A549 (cell line): Measurements from ENCODE around the gene CDC14A. TPM values are rescaled to one million over a fixed set of nuclear protein-coding genes. Genes with fewer than 3 reads are reported as not detected.

Source experiments
- ATAC-seq, 2 experiments: fragments of 200-7000 bp in 1 of 2; fragments of >200 bp in 1 of 2; cut with Nextera tagmentation in 1 of 2; cut with Tn5 transposase in 1 of 2; 3 replicates each; pipeline versions ENCODE4 v1.8.0 to v1.9.1; 2018 to 2020; ENCODE audit warnings: mild to moderate bottlenecking in 1 of 2, moderate library complexity in 1 of 2
- CTCF ChIA-PET: fragments of 300-600 bp; sonication (Branson Sonifier 250); formaldehyde crosslinking; extraction: SDS; loops from one replicate; lab custom pipeline; 2021; ENCODE audit warnings: antibody characterized with exemption, inconsistent platforms; lab: Yijun Ruan, JAX
- POLR2A ChIA-PET: fragments of 350-600 bp; formaldehyde crosslinking; extraction: SDS; loops from one replicate; lab custom pipeline; 2021; ENCODE audit warnings: antibody characterized with exemption, inconsistent platforms; lab: Yijun Ruan, JAX
- DNase-seq, 2 experiments: peaks; one replicate each; pipeline versions ENCODE4 v3.0.0 to v3.0.0-alpha.2; 2011 to 2016; ENCODE audit warnings: low read depth in 1 of 2, low spot score in 1 of 2
- FAIRE-seq: peaks from 2 replicates; lab custom pipeline; 2011; peaks lifted over from hg19 to GRCh38; lab: Jason Lieb, UNC
- H3K27ac ChIP-seq, 2 experiments: fragments of >200 bp; sonication (Bioruptor Twin); formaldehyde crosslinking; 3 replicates each; pipeline ENCODE4 v1.5.1; 2016 to 2017
- H3K4me1 ChIP-seq: fragments of >200 bp; sonication (Bioruptor Twin); formaldehyde crosslinking; 3 replicates; pipeline ENCODE4 v1.6.1; 2016
- H3K4me2 ChIP-seq: fragments of >200 bp; sonication (Bioruptor Twin); formaldehyde crosslinking; 3 replicates; pipeline ENCODE4 v1.6.1; 2016
- H3K4me3 ChIP-seq: fragments of >200 bp; sonication (Bioruptor Twin); formaldehyde crosslinking; 3 replicates; pipeline ENCODE4 v1.5.1; 2016
- H3K9me3 ChIP-seq: fragments of >200 bp; sonication (Bioruptor Twin); formaldehyde crosslinking; 3 replicates; pipeline ENCODE4 v1.6.1; 2016
- CEBPB ChIP-seq, 2 experiments: fragments of >200 bp in 1 of 2; sonication (Bioruptor Twin) in 1 of 2; formaldehyde crosslinking in 1 of 2; IDR thresholded peaks; 2 replicates each; pipeline ENCODE4 v1.6.1; 2012 to 2016
- CHD4 ChIP-seq: fragments of 200-600 bp; sonication (generic); IDR thresholded peaks from 2 replicates; pipeline ENCODE4 v1.6.1; 2016; ENCODE audit warnings: antibody characterized with exemption, mild to moderate bottlenecking, borderline replicate concordance
- E2F6 ChIP-seq: IDR thresholded peaks from 2 replicates; pipeline ENCODE4 v1.6.1; 2012; ENCODE audit warnings: low read depth, borderline replicate concordance
- EHF ChIP-seq: fragments of 250-450 bp; sonication (Bioruptor Pico); IDR thresholded peaks from 2 replicates; pipeline ENCODE4 v1.5.0; 2020; ENCODE audit warnings: mild to moderate bottlenecking
- EP300 ChIP-seq, 2 experiments: fragments of >200 bp; sonication (Bioruptor Twin); formaldehyde crosslinking; IDR thresholded peaks; 2 replicates in 1 of 2; 3 replicates in 1 of 2; pipeline ENCODE4 v1.6.1; 2016 to 2017
- ESRRA ChIP-seq: fragments of 150-350 bp; IDR thresholded peaks from 2 replicates; pipeline ENCODE4 v1.6.1; 2014; ENCODE audit warnings: mild to moderate bottlenecking, low read length, borderline replicate concordance
- FOXS1 ChIP-seq: fragments of 250-450 bp; sonication (Bioruptor Pico); IDR thresholded peaks from 2 replicates; pipeline ENCODE4 v1.5.0; 2020; ENCODE audit warnings: mild to moderate bottlenecking, moderate library complexity
- GATA3 ChIP-seq: IDR thresholded peaks from 2 replicates; pipeline ENCODE4 v1.6.1; 2012; ENCODE audit warnings: borderline replicate concordance
- HDAC2 ChIP-seq: fragments of 200-600 bp; sonication (generic); IDR thresholded peaks from 2 replicates; pipeline ENCODE4 v1.6.1; 2016
- HEYL ChIP-seq: fragments of 250-450 bp; sonication (Bioruptor Pico); IDR thresholded peaks from 2 replicates; pipeline ENCODE4 v1.8.0; 2021; ENCODE audit warnings: mild to moderate bottlenecking, moderate library complexity
- HOXA7 ChIP-seq: fragments of 250-450 bp; sonication (Bioruptor Pico); IDR thresholded peaks from 2 replicates; pipeline ENCODE4 v1.5.0; 2020; ENCODE audit warnings: mild to moderate bottlenecking, moderate library complexity
- HOXB13 ChIP-seq: fragments of 250-450 bp; sonication (Bioruptor Pico); IDR thresholded peaks from 2 replicates; pipeline ENCODE4 v1.5.0; 2020; ENCODE audit warnings: low read depth, mild to moderate bottlenecking, moderate library complexity
- HOXB5 ChIP-seq: fragments of 250-450 bp; sonication (Bioruptor Pico); IDR thresholded peaks from 2 replicates; pipeline ENCODE4 v1.5.0; 2020; ENCODE audit warnings: mild to moderate bottlenecking, moderate library complexity
- JUN ChIP-seq, 2 experiments: fragments of >200 bp; sonication (Bioruptor Twin); formaldehyde crosslinking; IDR thresholded peaks; 2 replicates in 1 of 2; 3 replicates in 1 of 2; pipeline ENCODE4 v1.6.1; 2016 to 2017
- JUNB ChIP-seq: fragments of >200 bp; sonication (Bioruptor Twin); formaldehyde crosslinking; IDR thresholded peaks from 2 replicates; pipeline ENCODE4 v1.6.1; 2016
- KDM1A ChIP-seq: fragments of 200-600 bp; sonication (generic); IDR thresholded peaks from 2 replicates; pipeline ENCODE4 v1.6.1; 2016; ENCODE audit warnings: low read depth, mild to moderate bottlenecking
- KDM5A ChIP-seq: fragments of 200-600 bp; sonication (generic); IDR thresholded peaks from 2 replicates; pipeline ENCODE4 v1.6.1; 2016; ENCODE audit warnings: antibody characterized with exemption, mild to moderate bottlenecking
- MAZ ChIP-seq: fragments of 150-350 bp; IDR thresholded peaks from 2 replicates; pipeline ENCODE4 v1.6.1; 2014; ENCODE audit warnings: antibody characterized with exemption, low read depth, low read length, borderline replicate concordance
- MYC ChIP-seq: IDR thresholded peaks from 2 replicates; pipeline ENCODE4 v1.6.1; 2012; ENCODE audit warnings: mild to moderate bottlenecking, inconsistent platforms, low read length, improper control_type of control experiment, borderline replicate concordance
- NFE2L2 ChIP-seq: fragments of 150-350 bp; conservative IDR thresholded peaks from 2 replicates; pipeline ENCODE4 v1.6.1; 2014; ENCODE audit warnings: low read length
- NPAS2 ChIP-seq: fragments of 250-450 bp; sonication (Bioruptor Pico); IDR thresholded peaks from 2 replicates; pipeline ENCODE4 v1.8.0; 2022; ENCODE audit warnings: mild to moderate bottlenecking, moderate library complexity, borderline replicate concordance
- POLR2AphosphoS2 ChIP-seq: conservative IDR thresholded peaks from 2 replicates; pipeline ENCODE4 v1.6.1; 2012; ENCODE audit warnings: low read length, improper control_type of control experiment, inconsistent platforms
- RAD21 ChIP-seq, 2 experiments: fragments of >200 bp in 1 of 2; sonication (Bioruptor Twin) in 1 of 2; formaldehyde crosslinking in 1 of 2; IDR thresholded peaks in 1 of 2; conservative IDR thresholded peaks in 1 of 2; 2 replicates in 1 of 2; 3 replicates in 1 of 2; pipeline ENCODE4 v1.6.1; 2012 to 2018; ENCODE audit warnings: inconsistent platforms in 1 of 2
- RARB ChIP-seq: fragments of 250-450 bp; sonication (Bioruptor Pico); IDR thresholded peaks from 2 replicates; pipeline ENCODE4 v1.8.0; 2021; ENCODE audit warnings: mild to moderate bottlenecking, moderate library complexity
- RCOR1 ChIP-seq: fragments of 150-350 bp; IDR thresholded peaks from 2 replicates; pipeline ENCODE4 v1.6.1; 2014; ENCODE audit warnings: antibody characterized with exemption, low read length, low read depth
- REST ChIP-seq: fragments of 200-600 bp; sonication (generic); IDR thresholded peaks from 2 replicates; pipeline ENCODE4 v1.6.1; 2016; ENCODE audit warnings: antibody characterized with exemption, mild to moderate bottlenecking, moderate library complexity
- SREBF2 ChIP-seq: fragments of 450-650 bp; IDR thresholded peaks from 2 replicates; pipeline ENCODE4 v1.6.1; 2014; ENCODE audit warnings: mild to moderate bottlenecking, moderate library complexity
- ZC3H11A ChIP-seq: fragments of 450-650 bp; IDR thresholded peaks from 2 replicates; pipeline ENCODE4 v1.6.1; 2014; ENCODE audit warnings: antibody characterized with exemption, mild to moderate bottlenecking
- ZNF302 ChIP-seq: fragments of 250-450 bp; sonication (Bioruptor Pico); IDR thresholded peaks from 2 replicates; pipeline ENCODE4 v1.9.0; 2021; ENCODE audit warnings: inconsistent platforms, mild to moderate bottlenecking, moderate library complexity
- ZSCAN20 ChIP-seq: fragments of 250-450 bp; sonication (Bioruptor Pico); IDR thresholded peaks from 2 replicates; pipeline ENCODE4 v1.8.0; 2022; ENCODE audit warnings: mild to moderate bottlenecking, moderate library complexity
- WGBS: methylation state at CpG from one replicate; pipeline ENCODE4 v1.1.6; 2017; ENCODE audit errors: missing lambda C conversion rate; 5-methylcytosine and 5-hydroxymethylcytosine counted together
- polyA plus RNA-seq, 4 experiments: library from polyadenylated mRNA; depleted of rRNA in 3 of 4; stranded (reverse); fragments of >200 nt; fragmentation: RNase III in 1 of 4; extraction: RNeasy Plus Mini Kit Qiagen cat#74134 plus additional on column Dnase treatment in 1 of 4; gene quantifications; 2 replicates in 3 of 4; 3 replicates in 1 of 4; pipeline ENCODE4 v1.2.3, GENCODE V29; 2011 to 2017

The CDC14A gene
- polyA plus RNA-seq, 2 of the 4 experiments (the other 2 are of a cell fraction) = 1.6 to 4.1 TPM

DNA sequence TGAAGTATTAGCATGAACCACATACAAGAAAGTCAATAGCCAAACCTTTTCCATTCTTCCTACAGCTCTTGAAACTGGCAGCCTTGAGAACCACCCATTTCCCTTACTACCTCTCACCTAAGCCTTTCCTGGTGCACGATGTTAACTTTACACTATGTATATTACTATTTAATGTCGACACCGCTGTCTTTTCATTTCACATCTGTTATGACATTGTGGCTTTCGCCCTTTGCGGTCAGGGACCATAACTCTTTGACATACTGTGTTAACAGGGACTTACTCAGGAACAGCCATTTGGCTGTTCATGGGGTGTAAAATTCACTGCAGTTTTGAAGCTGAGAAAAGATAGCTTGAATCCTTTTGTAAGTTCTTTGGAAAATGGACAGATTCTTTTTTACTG is 164.6 kb downstream of the CDC14A start:
- no peak for TF ChIP-seq RARB (CRISPR knock-in tag)
- no peak for TF ChIP-seq GATA3
- TF ChIP-seq ZC3H11A = no peak
- no peak for TF ChIP-seq EP300 (IDR thresholded peaks at IDR 0.05)
- no peak for TF ChIP-seq MAZ
- TF ChIP-seq REST = no peak
- TF ChIP-seq RAD21 (conservative IDR thresholded peaks at IDR 0.05 in 1 of 2, IDR thresholded peaks at IDR 0.05 in 1 of 2) = no peak
- TF ChIP-seq HOXA7 = no peak
- TF ChIP-seq KDM1A = no peak
- TF ChIP-seq HDAC2 = no peak
- TF ChIP-seq SREBF2 = no peak
- TF ChIP-seq ZSCAN20 (CRISPR knock-in tag) = no peak
- no peak for TF ChIP-seq ESRRA
- peaks cover 9% of the 10 kb centered on the region; the same call in 1 of the 3 replicates for H3K4me1 ChIP-seq
- H3K4me3 ChIP-seq = no peak overlapping the region
- ChIA-PET POLR2A (no interaction called here), CTCF (no interaction called here)
- FAIRE-seq = no peak
- 94% methylated on average over 5 of the region's 5 CpGs for WGBS
- ATAC-seq = no peak
- H3K27ac ChIP-seq = no peak overlapping the region
- no peak overlapping the region for H3K4me2 ChIP-seq
- no peaks in the 10 kb centered on the region for H3K9me3 ChIP-seq
- DNase-seq = no peak

GRCh38 chr1:100517515-100517914 is 165.2 kb downstream of the CDC14A start:
- Histone ChIP-seq H3K27ac (no peak overlapping the region), H3K4me2 (no peak overlapping the region), H3K4me3 (no peak overlapping the region), H3K4me1 (peaks cover 9% of the 10 kb centered on the region; the same call in 1 of the 3 replicates), H3K9me3 (no peaks in the 10 kb centered on the region)
- no peak for DNase-seq
- FAIRE-seq = no peak
- ChIA-PET CTCF (no interaction called here), POLR2A (no interaction called here)
- WGBS = 86% methylated on average over 1 of the region's 1 CpG
- TF ChIP-seq ZNF302 (CRISPR knock-in tag) (no peak), RCOR1 (no peak), NPAS2 (no peak), JUN (IDR thresholded peaks at IDR 0.05) (no peak), ESRRA (no peak), HOXB5 (CRISPR knock-in tag) (no peak), CHD4 (no peak), MYC (no peak), E2F6 (no peak), POLR2AphosphoS2 (no peak), CEBPB (IDR thresholded peaks at IDR 0.05) (no peak), JUNB (no peak), NFE2L2 (no peak), EHF (CRISPR knock-in tag) (no peak), KDM5A (no peak), HEYL (CRISPR knock-in tag) (no peak), HOXB13 (no peak), GATA3 (no peak), FOXS1 (CRISPR knock-in tag) (no peak), SREBF2 (no peak)
- no peak for ATAC-seq
